GM23338 (cell line): Measurements from ENCODE around the gene TMIE. TPM values are rescaled to one million over a fixed set of nuclear protein-coding genes. Genes with fewer than 3 reads are reported as not detected.
"Not testable (repeated sequence)": the region's sequence is repeated elsewhere in the genome, so short reads cannot be mapped to it uniquely, and the experiment has no call there.

Experiments used
- ATAC-seq: fragments of 200-7000 bp; cut with Tn5 transposase; 3 replicates; pipeline ENCODE4 v1.9.1; 2020
- DNase-seq: peaks from one replicate; pipeline ENCODE4 v3.0.0-alpha.2; 2015; ENCODE audit warnings: low spot score
- H2AFZ ChIP-seq: fragments of 200-600 bp; sonication (generic); 2 replicates; pipeline ENCODE4 v1.8.0; 2016; ENCODE audit warnings: antibody characterized with exemption, mild to moderate bottlenecking, moderate library complexity
- H3F3A ChIP-seq: fragments of 200-600 bp; sonication (generic); replicated peaks from 2 replicates; pipeline ENCODE4 v1.8.0; 2017; ENCODE audit warnings: antibody characterized with exemption, mixed run types, low read depth
- H3K27ac ChIP-seq: fragments of 200-600 bp; sonication (generic); 2 replicates; pipeline ENCODE4 v1.6.1; 2016; ENCODE audit warnings: low read depth
- H3K27me3 ChIP-seq: fragments of 200-600 bp; sonication (generic); 2 replicates; pipeline ENCODE4 v1.8.0; 2016; ENCODE audit warnings: mild to moderate bottlenecking, mixed run types, moderate library complexity; ENCODE audit not compliant: insufficient read depth
- H3K36me3 ChIP-seq: fragments of 200-600 bp; sonication (generic); 2 replicates; pipeline ENCODE4 v1.8.0; 2016; ENCODE audit warnings: mild to moderate bottlenecking; ENCODE audit not compliant: insufficient read depth
- H3K4me1 ChIP-seq: fragments of 200-600 bp; sonication (generic); 2 replicates; pipeline ENCODE4 v1.8.0; 2016; ENCODE audit warnings: mild to moderate bottlenecking, moderate library complexity; ENCODE audit not compliant: insufficient read depth
- H3K4me2 ChIP-seq: fragments of 200-600 bp; sonication (generic); 2 replicates; pipeline ENCODE4 v1.7.1; 2017; ENCODE audit warnings: mixed run types
- H3K4me3 ChIP-seq: fragments of 200-600 bp; sonication (generic); 2 replicates; pipeline ENCODE4 v1.6.1; 2016; ENCODE audit warnings: mixed run types
- H3K79me2 ChIP-seq: fragments of 200-600 bp; sonication (generic); replicated peaks from 2 replicates; pipeline ENCODE4 v1.8.0; 2017; ENCODE audit warnings: mild to moderate bottlenecking; ENCODE audit not compliant: insufficient read depth
- H3K9me2 ChIP-seq: fragments of 200-600 bp; sonication (generic); 2 replicates; pipeline ENCODE4 v1.8.0; 2017; ENCODE audit not compliant: insufficient read depth
- H4K20me1 ChIP-seq: fragments of 200-600 bp; sonication (generic); replicated peaks from 2 replicates; pipeline ENCODE4 v1.8.0; 2017; ENCODE audit warnings: mild to moderate bottlenecking; ENCODE audit not compliant: insufficient read depth
- H3K27ac Mint-ChIP-seq: 2 replicates; pipeline ENCODE4 v1.8.0; 2020; ENCODE audit warnings: inconsistent platforms, mild to moderate bottlenecking, moderate library complexity, mixed read lengths
- H3K27me3 Mint-ChIP-seq: 3 replicates; pipeline ENCODE4 v1.8.0; 2022; ENCODE audit warnings: low read depth, mild to moderate bottlenecking, moderate library complexity, mixed read lengths, inconsistent platforms; ENCODE audit not compliant: insufficient read depth, poor library complexity
- H3K36me3 Mint-ChIP-seq: 3 replicates; pipeline ENCODE4 v1.8.0; 2021; ENCODE audit warnings: low read depth, mild to moderate bottlenecking, inconsistent platforms, moderate library complexity, mixed read lengths
- H3K4me1 Mint-ChIP-seq: 3 replicates; pipeline ENCODE4 v1.8.0; 2020; ENCODE audit warnings: mild to moderate bottlenecking, inconsistent platforms, mixed read lengths
- H3K4me3 Mint-ChIP-seq: 3 replicates; pipeline ENCODE4 v1.8.0; 2021; ENCODE audit warnings: moderate library complexity, mild to moderate bottlenecking, inconsistent platforms, mixed read lengths
- H3K9me3 Mint-ChIP-seq: 3 replicates; pipeline ENCODE4 v1.8.0; 2020; ENCODE audit warnings: moderate library complexity, mild to moderate bottlenecking, inconsistent platforms, mixed read lengths
- CREB1 ChIP-seq: fragments of 250-450 bp; sonication (Bioruptor Pico); IDR thresholded peaks from 2 replicates; pipeline ENCODE4 v1.5.0; 2020; ENCODE audit warnings: low read depth, mild to moderate bottlenecking, moderate library complexity
- CTCF ChIP-seq, 2 experiments: fragments of 200-600 bp in 1 of 2; sonication (generic) in 1 of 2; conservative IDR thresholded peaks; 2 replicates each; pipeline versions ENCODE4 v1.5.1 to v1.6.1; 2016 to 2017; ENCODE audit warnings: antibody characterized with exemption in 2 of 2, low read depth in 2 of 2, mild to moderate bottlenecking in 2 of 2, moderate library complexity in 1 of 2
- ETS1 ChIP-seq: IDR thresholded peaks from 2 replicates; pipeline ENCODE4 v1.6.1; 2016; ENCODE audit warnings: antibody characterized with exemption
- EZH2phosphoT487 ChIP-seq: fragments of 200-600 bp; sonication (generic); IDR thresholded peaks from one replicate; pipeline ENCODE4 v1.8.1; 2018; ENCODE audit warnings: antibody characterized with exemption; ENCODE audit not compliant: unreplicated experiment
- NANOG ChIP-seq: IDR thresholded peaks from 2 replicates; pipeline ENCODE4 v1.6.1; 2016; ENCODE audit warnings: antibody characterized with exemption, borderline replicate concordance
- STAT1 ChIP-seq: IDR thresholded peaks from one replicate; pipeline ENCODE4 v1.6.1; 2016; ENCODE audit warnings: antibody characterized with exemption; ENCODE audit not compliant: unreplicated experiment
- polyA plus RNA-seq: library from polyadenylated mRNA; unstranded; fragments of >200 nt; fragmentation: Nextera tagmentation; extraction: Ambion mirVana; gene quantifications from 2 replicates; pipeline ENCODE4 v1.2.1, GENCODE V29; 2016
- total RNA-seq: library from RNA; depleted of rRNA; stranded (reverse); fragments of >200 nt; shearing (Covaris generic); gene quantifications from 2 replicates; pipeline ENCODE4 v1.2.3, GENCODE V29; 2014

Gene TMIE
- total and polyA plus RNA-seq, 2 experiments from 2014 or later = 0.84 to 1.2 TPM

- no peak overlapping the region for H3K27ac Mint-ChIP-seq
- no peak overlapping the region for H3K4me3 Mint-ChIP-seq
- Histone ChIP-seq H2AFZ (no peak overlapping the region), H3K27ac (no peak overlapping the region), H4K20me1 (no peaks in the 10 kb centered on the region), H3F3A (no peaks in the 10 kb centered on the region), H3K79me2 (no peaks in the 10 kb centered on the region), H3K9me2 (no peaks in the 10 kb centered on the region), H3K4me3 (no peak overlapping the region), H3K4me2 (no peak overlapping the region), H3K36me3 (no peaks in the 10 kb centered on the region), H3K27me3 (no peaks in the 10 kb centered on the region), H3K4me1 (no peaks in the 10 kb centered on the region)
- TF ChIP-seq CTCF (conservative IDR thresholded peaks at IDR 0.05; ENCODE audit: low read depth in 2 of 2) (peak in 1 of 2 experiments; percentile 30; a peak in 1 of 4 replicates), CREB1 (no peak)
- H3K4me1 Mint-ChIP-seq = no peaks in the 10 kb centered on the region
- peaks cover 4% of the 10 kb centered on the region for H3K27me3 Mint-ChIP-seq
- H3K36me3 Mint-ChIP-seq = no peaks in the 10 kb centered on the region
- DNase-seq (no peak), ATAC-seq (no peak; the same call in 1 of the 3 replicates)
- H3K9me3 Mint-ChIP-seq = peaks cover 3% of the 10 kb centered on the region; the same call in 1 of the 3 replicates
Measured at GRCh38 chr3:46734773-46735172, 33.6 kb downstream of the TMIE start.

DNA sequence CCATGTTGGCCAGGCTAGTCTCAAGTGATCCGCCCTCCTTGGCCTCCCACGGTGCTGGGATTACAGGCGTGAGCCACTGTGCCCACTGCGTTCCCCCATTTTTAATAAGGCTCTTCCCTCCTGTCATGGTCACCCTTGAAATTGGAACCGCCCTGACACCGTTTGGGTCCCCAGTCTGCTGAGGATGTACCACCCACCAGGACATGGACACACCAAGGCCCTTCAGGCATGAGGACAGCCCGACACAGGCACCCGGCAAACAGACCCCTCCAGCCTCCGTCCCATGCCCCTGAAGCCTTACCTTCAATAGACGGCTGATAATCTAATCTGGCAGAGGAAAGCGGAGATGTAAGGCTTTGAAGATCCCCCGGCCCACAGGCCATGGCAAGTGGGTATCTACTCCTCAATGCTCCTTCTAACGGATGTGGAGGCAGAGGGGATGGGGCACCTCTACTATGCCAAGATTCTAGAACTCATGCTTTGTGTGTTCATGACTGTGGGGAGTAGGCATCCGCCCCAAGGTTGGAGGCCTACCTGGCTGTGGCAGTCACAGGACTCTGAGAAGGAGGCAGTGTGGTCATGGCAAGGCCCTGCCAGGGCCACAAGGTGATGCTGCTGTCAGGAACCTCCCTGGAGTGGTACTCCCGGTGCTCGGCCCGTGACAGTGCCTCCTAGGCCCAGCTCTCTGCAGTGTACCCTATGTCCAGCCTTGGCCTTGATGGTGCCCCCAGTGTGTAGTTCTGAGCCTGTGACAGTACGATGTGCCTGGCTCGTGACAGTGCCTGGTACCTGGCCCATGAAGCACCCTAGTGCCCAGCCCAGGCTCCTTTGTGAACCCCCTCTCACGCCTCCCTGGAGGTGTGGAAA, 35.0 kb downstream of the TMIE start:
- H3K4me1 Mint-ChIP-seq = no peaks in the 10 kb centered on the region
- no peaks in the 10 kb centered on the region for H3K4me1 ChIP-seq
- no peak overlapping the region for H3K27ac ChIP-seq
- H3K36me3 Mint-ChIP-seq = no peaks in the 10 kb centered on the region
- H3K27me3 ChIP-seq = no peaks in the 10 kb centered on the region
- peak in 1 of 2 experiments; percentile 29; a peak in 2 of 4 replicates for TF ChIP-seq CTCF (conservative IDR thresholded peaks at IDR 0.05; ENCODE audit: low read depth in 2 of 2)
- no peak for TF ChIP-seq NANOG
- ATAC-seq (peak; percentile 55; the same call in 2 of the 3 replicates), DNase-seq (no peak)
- no peaks in the 10 kb centered on the region for H3K79me2 ChIP-seq
- no peak overlapping the region for H3K27ac Mint-ChIP-seq
- no peak overlapping the region for H3K4me3 ChIP-seq
- peaks cover 4% of the 10 kb centered on the region for H3K27me3 Mint-ChIP-seq
- H3K4me3 Mint-ChIP-seq = no peak overlapping the region
- H3K36me3 ChIP-seq = no peaks in the 10 kb centered on the region
- H3K4me2 ChIP-seq = no peak overlapping the region
- no peaks in the 10 kb centered on the region for H3K9me2 ChIP-seq
- H2AFZ ChIP-seq = no peak overlapping the region
- H3K9me3 Mint-ChIP-seq = peaks cover 3% of the 10 kb centered on the region; the same call in 1 of the 3 replicates
- H3F3A ChIP-seq = no peaks in the 10 kb centered on the region
- no peaks in the 10 kb centered on the region for H4K20me1 ChIP-seq

GRCh38 chr3:46737329-46737731, 36.1 kb downstream of the TMIE start:
- H3F3A ChIP-seq = no peaks in the 10 kb centered on the region
- no peak overlapping the region for H3K4me3 ChIP-seq
- H3K79me2 ChIP-seq = no peaks in the 10 kb centered on the region
- no peak for DNase-seq
- H3K4me1 ChIP-seq = no peaks in the 10 kb centered on the region
- H3K36me3 Mint-ChIP-seq = no peaks in the 10 kb centered on the region
- H3K9me3 Mint-ChIP-seq = peaks cover 3% of the 10 kb centered on the region; the same call in 1 of the 3 replicates
- no peak for ATAC-seq
- TF ChIP-seq NANOG = no peak
- no peak for TF ChIP-seq STAT1
- no peak for TF ChIP-seq ETS1
- TF ChIP-seq EZH2phosphoT487 = no peak
- no peak overlapping the region for H3K27ac Mint-ChIP-seq
- no peaks in the 10 kb centered on the region for H3K27me3 ChIP-seq
- H3K36me3 ChIP-seq = no peaks in the 10 kb centered on the region
- H3K9me2 ChIP-seq = no peaks in the 10 kb centered on the region
- no peak overlapping the region for H3K27ac ChIP-seq
- H3K4me3 Mint-ChIP-seq = no peak overlapping the region
- H3K27me3 Mint-ChIP-seq = no peaks in the 10 kb centered on the region
- no peak overlapping the region for H3K4me2 ChIP-seq
- H3K4me1 Mint-ChIP-seq = no peaks in the 10 kb centered on the region
- no peak overlapping the region for H2AFZ ChIP-seq
- no peaks in the 10 kb centered on the region for H4K20me1 ChIP-seq

GRCh38 chr3:46739565-46739964, 38.4 kb downstream of the TMIE start:
- not testable (repeated sequence) for H3K4me3 Mint-ChIP-seq, H3K36me3 Mint-ChIP-seq, H3F3A ChIP-seq, H4K20me1 ChIP-seq, H3K9me2 ChIP-seq, H3K79me2 ChIP-seq, H3K9me3 Mint-ChIP-seq, ATAC-seq, H3K36me3 ChIP-seq, H3K27ac ChIP-seq, H3K4me1 ChIP-seq, H3K27me3 Mint-ChIP-seq, H2AFZ ChIP-seq, H3K4me3 ChIP-seq, H3K4me1 Mint-ChIP-seq, H3K27me3 ChIP-seq, H3K27ac Mint-ChIP-seq, DNase-seq, H3K4me2 ChIP-seq
